Liver (tissue), 9 donors: ENCODE data around the gene TRAFD1. TPM values are rescaled to one million over a fixed set of nuclear protein-coding genes. Genes with fewer than 3 reads are reported as not detected.

Experiments
- DNase-seq: peaks from one replicate; pipeline ENCODE4 v3.0.0-alpha.2; 2017; ENCODE audit warnings: low spot score
- H3K27ac ChIP-seq, 2 donors: one replicate each; pipeline ENCODE4 v1.7.0; 2013; ENCODE audit warnings: inconsistent platforms in 2 of 2, low read length in 2 of 2, control low read depth in 1 of 2, low read depth in 1 of 2, mild to moderate bottlenecking in 1 of 2
- H3K27me3 ChIP-seq, 4 donors: one replicate each; pipeline versions ENCODE4 v1.6.1 to v1.7.0; 2013; ENCODE audit warnings: low read length in 3 of 4, inconsistent platforms in 1 of 4, mild to moderate bottlenecking in 1 of 4, moderate library complexity in 1 of 4; ENCODE audit not compliant: control insufficient read depth in 4 of 4, insufficient read depth in 4 of 4
- H3K36me3 ChIP-seq, 4 donors: one replicate each; pipeline versions ENCODE4 v1.6.1 to v1.7.0; 2013; ENCODE audit warnings: low read length in 3 of 4, mild to moderate bottlenecking in 3 of 4, low read depth in 1 of 4, moderate library complexity in 1 of 4; ENCODE audit not compliant: control insufficient read depth in 4 of 4, insufficient read depth in 3 of 4
- H3K4me1 ChIP-seq, 4 donors: one replicate each; pipeline versions ENCODE4 v1.6.1 to v1.7.0; 2013; ENCODE audit warnings: low read length in 3 of 4, mild to moderate bottlenecking in 3 of 4, moderate library complexity in 1 of 4; ENCODE audit not compliant: control insufficient read depth in 4 of 4, insufficient read depth in 4 of 4
- H3K4me3 ChIP-seq, 3 donors: one replicate each; pipeline versions ENCODE4 v1.6.1 to v1.7.0; 2013; ENCODE audit warnings: low read length in 3 of 3, control low read depth in 1 of 3, low read depth in 1 of 3, mild to moderate bottlenecking in 1 of 3
- H3K9ac ChIP-seq, 2 donors: one replicate each; pipeline ENCODE4 v1.7.0; 2013; ENCODE audit warnings: low read length in 2 of 2, mild to moderate bottlenecking in 2 of 2, moderate library complexity in 2 of 2, control low read depth in 1 of 2, low read depth in 1 of 2
- H3K9me3 ChIP-seq, 4 donors: one replicate each; pipeline versions ENCODE4 v1.6.1 to v1.7.0; 2013; ENCODE audit warnings: low read length in 3 of 4; ENCODE audit not compliant: control insufficient read depth in 4 of 4
- ATF3 ChIP-seq: IDR thresholded peaks from 2 replicates; pipeline ENCODE4 v1.6.1; 2016; ENCODE audit warnings: antibody characterized with exemption
- EGR1 ChIP-seq, 2 donors: IDR thresholded peaks; 2 replicates each; pipeline ENCODE4 v1.6.1; 2016 to 2018; ENCODE audit warnings: antibody characterized with exemption in 2 of 2, low read depth in 2 of 2
- FOXA2 ChIP-seq: IDR thresholded peaks from 2 replicates; pipeline ENCODE4 v1.6.1; 2016; ENCODE audit warnings: antibody characterized with exemption
- GABPA ChIP-seq, 2 donors: IDR thresholded peaks in 1 of 2; conservative IDR thresholded peaks in 1 of 2; 2 replicates each; pipeline ENCODE4 v1.6.1; 2016; ENCODE audit warnings: antibody characterized with exemption in 2 of 2, mild to moderate bottlenecking in 1 of 2, moderate library complexity in 1 of 2
- HNF4G ChIP-seq: IDR thresholded peaks from 2 replicates; pipeline ENCODE4 v1.6.1; 2016; ENCODE audit warnings: antibody characterized with exemption
- MAX ChIP-seq: IDR thresholded peaks from 2 replicates; pipeline ENCODE4 v1.6.1; 2016; ENCODE audit warnings: antibody characterized with exemption
- NR2F2 ChIP-seq: IDR thresholded peaks from 2 replicates; pipeline ENCODE4 v1.6.1; 2016; ENCODE audit warnings: antibody characterized with exemption
- RAD21 ChIP-seq, 2 donors: IDR thresholded peaks; 2 replicates each; pipeline ENCODE4 v1.6.1; 2016; ENCODE audit warnings: antibody characterized with exemption in 2 of 2, mild to moderate bottlenecking in 2 of 2
- REST ChIP-seq: IDR thresholded peaks from 2 replicates; pipeline ENCODE4 v1.6.1; 2016; ENCODE audit warnings: antibody characterized with exemption, mild to moderate bottlenecking
- RXRA ChIP-seq, 2 donors: IDR thresholded peaks; 2 replicates each; pipeline ENCODE4 v1.6.1; 2017 to 2018; ENCODE audit warnings: antibody characterized with exemption in 2 of 2, mild to moderate bottlenecking in 1 of 2
- SP1 ChIP-seq: IDR thresholded peaks from 2 replicates; pipeline ENCODE4 v1.6.1; 2018; ENCODE audit warnings: antibody characterized with exemption, mild to moderate bottlenecking
- TAF1 ChIP-seq: conservative IDR thresholded peaks from 2 replicates; pipeline ENCODE4 v1.6.1; 2016; ENCODE audit warnings: antibody characterized with exemption, mild to moderate bottlenecking
- YY1 ChIP-seq: IDR thresholded peaks from 2 replicates; pipeline ENCODE4 v1.6.1; 2016; ENCODE audit warnings: antibody characterized with exemption, mild to moderate bottlenecking
- ZBTB33 ChIP-seq: IDR thresholded peaks from 2 replicates; pipeline ENCODE4 v1.6.1; 2016; ENCODE audit warnings: antibody characterized with exemption
- WGBS: extraction: QIAGEN DNeasy Blood & Tissue Kit; methylation state at CpG from one replicate; pipeline ENCODE4 v1.1.7; 2013; 5-methylcytosine and 5-hydroxymethylcytosine counted together
- polyA plus RNA-seq, 2 donors: library from polyadenylated mRNA; stranded (reverse) in 1 of 2; unstranded in 1 of 2; fragments of 200-250 nt in 1 of 2; fragments of >200 nt in 1 of 2; fragmentation: Nextera tagmentation in 1 of 2; extraction: Ambion mirVana in 1 of 2; gene quantifications; one replicate each; pipeline versions ENCODE4 v1.2.1 to v1.2.3, GENCODE V29; 2013 to 2015
- total RNA-seq, 2 donors: library from RNA; depleted of rRNA; stranded (reverse); fragments of >200 nt; gene quantifications; one replicate each; pipeline ENCODE4 v1.2.3, GENCODE V29; 2014
- donor health status: healthy.
- donor health status: healthy.
- donor health status: healthy.
- donor health status: healthy.
- donor health status: healthy.

The TRAFD1 gene
- total and polyA plus RNA-seq, 4 donors = 7.0 to 19.3 (median 13.2) TPM

- TF ChIP-seq SP1 (no peak), HNF4G (no peak), ATF3 (no peak), YY1 (no peak), RXRA (IDR thresholded peaks at IDR 0.05) (no peak)
Measured at GRCh38 chr12:112176321-112177010, 51.1 kb downstream of the TRAFD1 start (continued).

- DNase-seq = no peak
- H3K27ac ChIP-seq = no peak overlapping the region
- no peak overlapping the region for H3K9ac ChIP-seq
- no peak overlapping the region for H3K4me3 ChIP-seq
- H3K9me3 ChIP-seq = no peaks in the 10 kb centered on the region
- no peaks in the 10 kb centered on the region for H3K27me3 ChIP-seq
- TF ChIP-seq ZBTB33 (no peak), GABPA (IDR thresholded peaks at IDR 0.05 in 1 of 2, conservative IDR thresholded peaks at IDR 0.05 in 1 of 2) (no peak), RAD21 (IDR thresholded peaks at IDR 0.05) (no peak), YY1 (no peak), NR2F2 (no peak)
- no peaks in the 10 kb centered on the region for H3K4me1 ChIP-seq
- peaks cover 16 to 51% (median 36%) of the 10 kb centered on the region in 4 donors for H3K36me3 ChIP-seq
- WGBS = 97% methylated on average over 15 of the region's 15 CpGs
Measured at GRCh38 chr12:112178796-112179195, 53.4 kb downstream of the TRAFD1 start.

- 98% methylated on average over 11 of the region's 11 CpGs for WGBS
Measured at GRCh38 chr12:112179341-112179740, 54.0 kb downstream of the TRAFD1 start.

More at GRCh38 chr12:112179341-112179740, 54.0 kb downstream of the TRAFD1 start:
- no peak overlapping the region for H3K9ac ChIP-seq
- no peak overlapping the region for H3K27ac ChIP-seq
- TF ChIP-seq MAX = no peak
- no peak for TF ChIP-seq REST
- TF ChIP-seq TAF1 = no peak
- no peak for TF ChIP-seq ZBTB33
- TF ChIP-seq FOXA2 = no peak
- TF ChIP-seq EGR1 (IDR thresholded peaks at IDR 0.05; ENCODE audit: low read depth in 2 of 2) = no peak
- no peak for DNase-seq
- no peak overlapping the region for H3K4me3 ChIP-seq
- peaks cover 15 to 50% (median 37%) of the 10 kb centered on the region in 4 donors for H3K36me3 ChIP-seq
- H3K27me3 ChIP-seq = no peaks in the 10 kb centered on the region
- H3K4me1 ChIP-seq = no peaks in the 10 kb centered on the region
- no peaks in the 10 kb centered on the region for H3K9me3 ChIP-seq
